Nephron (organoid): ENCODE data around the gene IL16.

Source experiments
- H3K27ac Mint-ChIP-seq, 3 experiments: 2 replicates each; pipeline ENCODE4 v1.8.0; 2020; ENCODE audit warnings: mixed read lengths in 3 of 3, mild to moderate bottlenecking in 2 of 3, moderate library complexity in 1 of 3
- H3K27me3 Mint-ChIP-seq: 2 replicates; pipeline ENCODE4 v1.8.0; 2021; ENCODE audit warnings: low read depth, mild to moderate bottlenecking, moderate library complexity, mixed read lengths
- H3K36me3 Mint-ChIP-seq: 2 replicates; pipeline ENCODE4 v1.8.0; 2020; ENCODE audit warnings: low read depth, mixed read lengths
- H3K4me1 Mint-ChIP-seq: 2 replicates; pipeline ENCODE4 v1.8.0; 2020; ENCODE audit warnings: mixed read lengths
- H3K4me3 Mint-ChIP-seq, 3 experiments: 2 replicates each; pipeline ENCODE4 v1.8.0; 2020; ENCODE audit warnings: mild to moderate bottlenecking in 3 of 3, mixed read lengths in 3 of 3, moderate library complexity in 2 of 3
- H3K9me3 Mint-ChIP-seq: 2 replicates; pipeline ENCODE4 v1.8.0; 2020; ENCODE audit warnings: mixed read lengths
- CTCF ChIP-seq, 3 experiments: fragments of 200-600 bp; sonication (generic); IDR thresholded peaks; one replicate each; pipeline ENCODE4 v1.5.0; 2021; ENCODE audit warnings: antibody characterized with exemption in 3 of 3; ENCODE audit not compliant: unreplicated experiment in 3 of 3

The IL16 gene

GRCh38 chr15:81301385-81301784, 104.7 kb downstream of the IL16 start:
- H3K9me3 Mint-ChIP-seq: no peaks in the 10 kb centered on the region
- peaks cover 28% of the 10 kb centered on the region for H3K27me3 Mint-ChIP-seq

GRCh38 chr15:81301815-81302399, 105.2 kb downstream of the IL16 start:
- no peak for TF ChIP-seq CTCF (IDR thresholded peaks at IDR 0.05; ENCODE audit: unreplicated experiment in 3 of 3)
- no peak overlapping the region for H3K27ac Mint-ChIP-seq
- no peak overlapping the region for H3K4me3 Mint-ChIP-seq
- H3K27me3 Mint-ChIP-seq: peaks cover 33% of the 10 kb centered on the region
- no peaks in the 10 kb centered on the region for H3K9me3 Mint-ChIP-seq
- H3K4me1 Mint-ChIP-seq: peaks cover 5% of the 10 kb centered on the region
- no peaks in the 10 kb centered on the region for H3K36me3 Mint-ChIP-seq

More at GRCh38 chr15:81301385-81301784, 104.7 kb downstream of the IL16 start:
- TF ChIP-seq CTCF (IDR thresholded peaks at IDR 0.05; ENCODE audit: unreplicated experiment in 3 of 3): no peak
- H3K4me3 Mint-ChIP-seq: no peak overlapping the region
- peaks cover 5% of the 10 kb centered on the region for H3K4me1 Mint-ChIP-seq
- no peaks in the 10 kb centered on the region for H3K36me3 Mint-ChIP-seq
- no peak overlapping the region for H3K27ac Mint-ChIP-seq

GRCh38 chr15:81302701-81303109, 106.0 kb downstream of the IL16 start:
- Mint-ChIP-seq H3K4me3 (no peak overlapping the region), H3K4me1 (peaks cover 5% of the 10 kb centered on the region), H3K27ac (no peak overlapping the region), H3K9me3 (no peaks in the 10 kb centered on the region), H3K36me3 (no peaks in the 10 kb centered on the region), H3K27me3 (peaks cover 26% of the 10 kb centered on the region)
- no peak for TF ChIP-seq CTCF (IDR thresholded peaks at IDR 0.05; ENCODE audit: unreplicated experiment in 3 of 3)

DNA sequence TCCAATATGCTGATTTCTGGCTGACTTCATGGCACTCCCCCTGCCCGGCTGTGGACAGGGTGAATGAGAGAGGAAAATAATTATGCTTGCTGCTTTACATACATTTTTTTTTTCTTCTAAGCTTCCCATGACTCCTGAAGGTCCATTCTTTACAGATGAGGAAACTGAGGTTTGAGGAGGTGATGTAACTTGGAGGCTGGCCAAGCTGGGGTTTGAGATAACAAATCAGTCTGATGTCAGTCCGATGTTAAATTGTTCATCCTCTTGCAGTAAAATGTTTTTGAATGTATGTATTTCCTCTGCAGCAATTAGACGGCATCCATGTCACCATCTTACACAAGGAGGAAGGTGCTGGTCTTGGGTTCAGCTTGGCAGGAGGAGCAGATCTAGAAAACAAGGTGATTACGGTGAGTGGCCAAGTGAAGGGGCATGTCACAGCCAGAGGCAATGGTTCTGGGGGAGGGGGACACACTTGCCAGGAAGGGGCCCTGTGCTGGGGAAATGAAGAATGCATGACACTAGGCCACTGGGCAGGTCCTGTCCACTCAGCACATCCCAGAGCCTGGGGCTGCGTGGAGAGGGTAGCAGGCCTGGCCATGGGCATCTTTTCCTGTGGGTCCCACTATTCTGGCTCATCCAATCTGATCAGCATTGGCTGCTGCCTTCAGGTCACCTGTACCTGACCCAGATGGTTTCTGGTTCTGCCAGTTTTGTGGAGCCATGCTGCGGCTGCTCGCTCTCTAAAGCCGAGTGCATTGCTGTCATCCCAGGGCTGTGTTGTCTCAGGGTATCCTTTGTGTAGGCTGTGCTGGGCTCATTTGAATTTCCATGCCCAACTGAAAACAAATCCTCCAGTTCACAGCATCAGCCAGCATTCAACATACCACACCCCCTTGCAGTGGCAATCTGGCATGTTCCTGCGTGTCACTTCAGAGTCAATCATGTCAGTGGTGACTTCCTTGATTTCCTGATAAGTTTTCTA, 106.9 kb downstream of the IL16 start:
- Mint-ChIP-seq H3K27ac (no peak overlapping the region), H3K4me1 (peaks cover 5% of the 10 kb centered on the region), H3K4me3 (no peak overlapping the region), H3K27me3 (peaks cover 23% of the 10 kb centered on the region), H3K9me3 (no peaks in the 10 kb centered on the region), H3K36me3 (no peaks in the 10 kb centered on the region)
- TF ChIP-seq CTCF (IDR thresholded peaks at IDR 0.05; ENCODE audit: unreplicated experiment in 3 of 3): no peak

GRCh38 chr15:81304226-81304625, 107.5 kb downstream of the IL16 start:
- Mint-ChIP-seq H3K36me3 (no peaks in the 10 kb centered on the region), H3K9me3 (no peaks in the 10 kb centered on the region), H3K27ac (no peak overlapping the region), H3K4me3 (no peak overlapping the region), H3K27me3 (peaks cover 23% of the 10 kb centered on the region), H3K4me1 (peaks cover 5% of the 10 kb centered on the region)
- TF ChIP-seq CTCF (IDR thresholded peaks at IDR 0.05; ENCODE audit: unreplicated experiment in 3 of 3): no peak
